GM12864 (cell line): Measurements from ENCODE around the gene NT5DC2.

Source experiments
- DNase-seq: peaks from one replicate; pipeline ENCODE4 v3.0.0-alpha.2; 2011; ENCODE audit warnings: low read depth
- H3K4me3 ChIP-seq: 2 replicates; pipeline ENCODE4 v1.5.1; 2011; ENCODE audit warnings: mild to moderate bottlenecking, low read depth, low read length, control low read depth
- CTCF ChIP-seq: IDR thresholded peaks from 2 replicates; pipeline ENCODE4 v1.5.1; 2011; ENCODE audit warnings: low read depth, mild to moderate bottlenecking, moderate library complexity, low read length, control low read depth, inconsistent platforms; ENCODE audit errors: missing control alignments

The NT5DC2 gene

GRCh38 chr3:52551118-52551517, 17.5 kb upstream of the NT5DC2 start:
- no peak for DNase-seq
- no peak for TF ChIP-seq CTCF
- no peak overlapping the region for H3K4me3 ChIP-seq

GRCh38 chr3:52547143-52547542, 13.5 kb upstream of the NT5DC2 start:
- H3K4me3 ChIP-seq: no peak overlapping the region
- DNase-seq: no peak
- no peak for TF ChIP-seq CTCF

GRCh38 chr3:52546111-52546901, 12.6 kb upstream of the NT5DC2 start:
- TF ChIP-seq CTCF: no peak
- DNase-seq: no peak

GRCh38 chr3:52544937-52545336, 11.3 kb upstream of the NT5DC2 start:
- H3K4me3 ChIP-seq: no peak overlapping the region
- no peak for DNase-seq
- TF ChIP-seq CTCF: no peak

More at GRCh38 chr3:52546111-52546901, 12.6 kb upstream of the NT5DC2 start:
- no peak overlapping the region for H3K4me3 ChIP-seq

GRCh38 chr3:52541050-52541449, 7.4 kb upstream of the NT5DC2 start:
- DNase-seq: no peak
- TF ChIP-seq CTCF: no peak
- no peak overlapping the region for H3K4me3 ChIP-seq

- DNase-seq: no peak
- H3K4me3 ChIP-seq: no peak overlapping the region
- TF ChIP-seq CTCF: no peak
These were observed 5.5 kb upstream of the NT5DC2 start for GRCh38 chr3:52539010-52539653.
